Endothelial cell of umbilical vein (primary cell): Measurements from ENCODE around the gene ACKR3. TPM values are rescaled to one million over a fixed set of nuclear protein-coding genes. Genes with fewer than 3 reads are reported as not detected.

Experiments used
- BruUV-seq: library from RNA; stranded (reverse); fragments of 400-500 nt; replicated peaks from 2 replicates; lab custom pipeline; 2021; lab: Mats Ljungman, UMichigan
- CTCF ChIA-PET: fragments of 300-600, 350-600 bp; sonication (Branson Sonifier 250); formaldehyde crosslinking; loops from one replicate; lab custom pipeline; 2021; ENCODE audit warnings: antibody characterized with exemption, inconsistent platforms; lab: Charles Lee
- POLR2A ChIA-PET: fragments of 300-600, 350-600 bp; sonication (Branson Sonifier 250); formaldehyde crosslinking; loops from one replicate; lab custom pipeline; 2021; ENCODE audit warnings: antibody characterized with exemption, inconsistent platforms; lab: Charles Lee
- DNase-seq: peaks from one replicate; pipeline ENCODE4 v3.0.0-alpha.2; 2011; ENCODE audit warnings: low read depth, low spot score
- FAIRE-seq: peaks from 2 replicates; lab custom pipeline; 2011; peaks lifted over from hg19 to GRCh38; lab: Jason Lieb, UNC
- H2AFZ ChIP-seq: 2 replicates; pipeline ENCODE4 v1.6.0; 2012; ENCODE audit warnings: low read depth, low read length, control low read depth, inconsistent platforms
- H3K27ac ChIP-seq: 2 replicates; pipeline ENCODE4 v1.5.1; 2011; ENCODE audit warnings: low read depth, mild to moderate bottlenecking, control low read depth, low read length, moderate library complexity; ENCODE audit not compliant: insufficient read depth
- H3K27me3 ChIP-seq, 2 experiments: 2 replicates each; pipeline versions ENCODE4 v1.6.0 to v1.6.1; 2011; ENCODE audit warnings: low read length in 2 of 2, mixed read lengths in 1 of 2; ENCODE audit not compliant: control insufficient read depth in 2 of 2, insufficient read depth in 2 of 2
- H3K36me3 ChIP-seq, 2 experiments: 2 replicates in 1 of 2; 3 replicates in 1 of 2; pipeline ENCODE4 v1.5.1; 2011; ENCODE audit warnings: low read length in 2 of 2, mild to moderate bottlenecking in 1 of 2, moderate library complexity in 1 of 2; ENCODE audit not compliant: control insufficient read depth in 2 of 2, insufficient read depth in 2 of 2; ENCODE audit errors: extremely low read depth in 1 of 2
- H3K4me1 ChIP-seq: 3 replicates; pipeline ENCODE4 v1.5.1; 2011; ENCODE audit warnings: mild to moderate bottlenecking, low read length; ENCODE audit not compliant: control insufficient read depth, insufficient read depth; ENCODE audit errors: extremely low read depth
- H3K4me2 ChIP-seq: 2 replicates; pipeline ENCODE4 v1.6.1; 2011; ENCODE audit warnings: low read length, control low read depth, mixed read lengths; ENCODE audit not compliant: insufficient read depth
- H3K4me3 ChIP-seq, 3 experiments: fragments of 200-600 bp in 1 of 3; sonication (generic), shearing (Covaris generic) in 1 of 3; replicated peaks in 1 of 3; 2 replicates each; pipeline ENCODE4 v1.5.1; 2011 to 2016; ENCODE audit warnings: control low read depth in 3 of 3, low read length in 3 of 3, mild to moderate bottlenecking in 2 of 3, inconsistent platforms in 1 of 3, low read depth in 1 of 3, moderate library complexity in 1 of 3; ENCODE audit not compliant: insufficient read depth in 1 of 3
- H3K79me2 ChIP-seq: 2 replicates; pipeline ENCODE4 v1.6.0; 2012; ENCODE audit warnings: low read length, inconsistent platforms; ENCODE audit not compliant: control insufficient read depth, insufficient read depth
- H3K9ac ChIP-seq: replicated peaks from 2 replicates; pipeline ENCODE3; 2011; ENCODE audit warnings: low read length, control low read depth; ENCODE audit not compliant: insufficient read depth; ENCODE audit errors: extremely low read depth
- H3K9me1 ChIP-seq: replicated peaks from 3 replicates; pipeline ENCODE4 v1.6.0; 2011; ENCODE audit warnings: mild to moderate bottlenecking, low read length; ENCODE audit not compliant: control insufficient read depth, insufficient read depth; ENCODE audit errors: extremely low read depth
- H3K9me3 ChIP-seq: replicated peaks from 2 replicates; pipeline ENCODE4 v1.5.1; 2012; ENCODE audit warnings: low read length, inconsistent platforms; ENCODE audit not compliant: control insufficient read depth, insufficient read depth
- H4K20me1 ChIP-seq: replicated peaks from 2 replicates; pipeline ENCODE3; 2011; ENCODE audit warnings: mild to moderate bottlenecking, low read length; ENCODE audit not compliant: control insufficient read depth, insufficient read depth; ENCODE audit errors: extremely low read depth
- CTCF ChIP-seq, 2 donors: IDR thresholded peaks; 1 replicate in 1 of 2; 2 replicates in 1 of 2; pipeline ENCODE4 v1.5.1; 2011; ENCODE audit warnings: low read length in 2 of 2, mild to moderate bottlenecking in 2 of 2, moderate library complexity in 2 of 2, control low read depth in 1 of 2, inconsistent platforms in 1 of 2, low read depth in 1 of 2; ENCODE audit not compliant: insufficient read depth in 1 of 2; ENCODE audit errors: extremely low read depth in 1 of 2
- EZH2 ChIP-seq: IDR thresholded peaks from 2 replicates; pipeline ENCODE4 v1.6.1; 2012; ENCODE audit warnings: borderline replicate concordance, low read depth, mild to moderate bottlenecking, moderate library complexity, low read length, inconsistent platforms; ENCODE audit not compliant: severe bottlenecking
- FOS ChIP-seq: IDR thresholded peaks from 2 replicates; pipeline ENCODE4 v1.6.1; 2011; ENCODE audit warnings: mild to moderate bottlenecking, low read length, moderate library complexity, borderline replicate concordance; ENCODE audit not compliant: insufficient read depth
- GATA2 ChIP-seq: IDR thresholded peaks from 2 replicates; pipeline ENCODE4 v1.7.0; 2011; ENCODE audit warnings: low read depth, mild to moderate bottlenecking, moderate library complexity, mixed read lengths, low read length; ENCODE audit not compliant: insufficient read length, insufficient read depth
- JUN ChIP-seq: IDR thresholded peaks from 2 replicates; pipeline ENCODE4 v1.6.1; 2011; ENCODE audit warnings: borderline replicate concordance, low read depth; ENCODE audit not compliant: insufficient read length, insufficient read depth
- MAX ChIP-seq: IDR thresholded peaks from 2 replicates; pipeline ENCODE4 v1.6.1; 2011; ENCODE audit not compliant: insufficient read depth, insufficient read length
- MYC ChIP-seq: IDR thresholded peaks from one replicate; pipeline ENCODE4 v1.6.1; 2011; ENCODE audit warnings: mild to moderate bottlenecking, low read depth, low read length
- POLR2A ChIP-seq: IDR thresholded peaks from 2 replicates; pipeline ENCODE4 v1.6.1; 2012; ENCODE audit warnings: low read depth, mild to moderate bottlenecking, control low read depth, low read length
- POLR2AphosphoS5 ChIP-seq: IDR thresholded peaks from 2 replicates; pipeline ENCODE4 v1.6.1; 2012; ENCODE audit warnings: low read depth, mild to moderate bottlenecking, control low read depth, low read length, moderate library complexity; ENCODE audit not compliant: insufficient read depth
- dilution Hi-C: fragments of 300-500 bp; cut with MboI; formaldehyde crosslinking; loops from one replicate; pipeline ENCODE4 v1.15.0; 2019; ENCODE audit warnings: low sequenced_read_pairs; ENCODE audit not compliant: extremely low pct_ligation_motif_present
- intact Hi-C: fragments of 100-400 bp; cut with micrococcal nuclease; formaldehyde crosslinking; loops from one replicate; pipeline ENCODE4 v1.10.0; 2022
- polyA plus RNA-seq, 4 experiments: library from polyadenylated mRNA; depleted of rRNA in 3 of 4; stranded (reverse) in 3 of 4; unstranded in 1 of 4; fragments of >200 nt; gene quantifications; 2 replicates each; pipeline versions ENCODE4 v1.2.1 to v1.2.3, GENCODE V29; 2011 to 2012; ENCODE audit warnings: missing spikeins in 1 of 4
- total RNA-seq: library from RNA; stranded (reverse); gene quantifications from 2 replicates; pipeline ENCODE4 v1.2.3, GENCODE V29; 2021

The ACKR3 gene
- total and polyA plus RNA-seq, 2 donors (not counting 3 experiments of a cell fraction or from before 2014, with no cell fraction given), result 31.1 to 428 TPM

- peaks cover 0 to 2% of the 10 kb centered on the region in 2 experiments for H3K27me3 ChIP-seq
- ChIA-PET CTCF (interaction anchor here (1.3 kb wide), 1 partner anchor 209 kb away, joined by 3 read pairs; no protein-coding TSS in a partner anchor), POLR2A (no interaction called here)
- H3K36me3 ChIP-seq, result no peaks in the 10 kb centered on the region
- BruUV-seq, result no TSS peak
- FAIRE-seq (no peak), DNase-seq (no peak)
- H3K4me3 ChIP-seq, result no peak overlapping the region
- no peaks in the 10 kb centered on the region for H3K4me1 ChIP-seq
- H3K9ac ChIP-seq, result no peak overlapping the region
- H3K4me2 ChIP-seq, result no peak overlapping the region
- H3K9me1 ChIP-seq, result no peaks in the 10 kb centered on the region
- H3K79me2 ChIP-seq, result no peaks in the 10 kb centered on the region
- H2AFZ ChIP-seq, result no peak overlapping the region
- no peaks in the 10 kb centered on the region for H4K20me1 ChIP-seq
- TF ChIP-seq MYC (no peak), JUN (no peak), CTCF (IDR thresholded peaks at IDR 0.05; ENCODE audit: extremely low read depth in 1 of 2, insufficient read depth in 1 of 2, low read depth in 1 of 2, low read length in 2 of 2) (no peak), FOS (no peak), EZH2 (no peak), POLR2AphosphoS5 (no peak), MAX (no peak), POLR2A (no peak), GATA2 (no peak)
- intact Hi-C loops, result no loop called here
- no peaks in the 10 kb centered on the region for H3K9me3 ChIP-seq
- dilution Hi-C loops, result no loop called here
- no peak overlapping the region for H3K27ac ChIP-seq
Measured at GRCh38 chr2:236603361-236604015, 33.9 kb downstream of the ACKR3 start.
